Stimulated activated naive CD8-positive, alpha-beta T cell treated with anti-CD3 and anti-CD28 coated beads, Interleukin-15, amount 100 ng/mL, for 72 hours (primary cell): Measurements from ENCODE around the gene TLL1.
A peak's percentile ranks its signal among the peaks of the same experiment; 100 is the strongest.

Experiments used
- ATAC-seq: fragments of 150-1000 bp; cut with Tn5 transposase; 2 replicates; pipeline ENCODE4 v1.10.0; 2021; ENCODE audit warnings: mild to moderate bottlenecking, moderate library complexity
- DNase-seq, 2 donors: peaks; one replicate each; pipeline ENCODE4 v3.0.0; 2021 to 2022
- H3K27ac Mint-ChIP-seq, 2 donors: one replicate each; pipeline ENCODE4 v1.8.0; 2022; ENCODE audit warnings: mild to moderate bottlenecking in 2 of 2, mixed read lengths in 2 of 2, moderate library complexity in 2 of 2
- H3K27me3 Mint-ChIP-seq: one replicate; pipeline ENCODE4 v1.8.0; 2022; ENCODE audit warnings: mixed read lengths
- H3K4me1 Mint-ChIP-seq: one replicate; pipeline ENCODE4 v1.8.0; 2022; ENCODE audit warnings: mild to moderate bottlenecking, mixed read lengths
- H3K4me3 Mint-ChIP-seq, 2 donors: one replicate each; pipeline ENCODE4 v1.8.0; 2022; ENCODE audit warnings: mild to moderate bottlenecking in 2 of 2, mixed read lengths in 2 of 2, moderate library complexity in 1 of 2
- H3K9me3 Mint-ChIP-seq, 2 donors: one replicate each; pipeline ENCODE4 v1.8.0; 2022; ENCODE audit warnings: mixed read lengths in 2 of 2

Gene TLL1

GRCh38 chr4:165928601-165929000, 55.6 kb downstream of the TLL1 start:
- no peak for ATAC-seq

GRCh38 chr4:165929662-165930061, 56.6 kb downstream of the TLL1 start:
- Mint-ChIP-seq H3K27ac (no peak overlapping the region), H3K27me3 (no peaks in the 10 kb centered on the region)
- DNase-seq: no peak

More at GRCh38 chr4:165928601-165929000, 55.6 kb downstream of the TLL1 start:
- DNase-seq: no peak
- Mint-ChIP-seq H3K27ac (no peak overlapping the region), H3K4me1 (no peaks in the 10 kb centered on the region), H3K9me3 (peaks cover 0 to 6% of the 10 kb centered on the region in 2 donors), H3K4me3 (no peak overlapping the region), H3K27me3 (no peaks in the 10 kb centered on the region)

GRCh38 chr4:165931741-165932140, 58.7 kb downstream of the TLL1 start:
- DNase-seq (no peak), ATAC-seq (no peak)
- no peaks in the 10 kb centered on the region for H3K4me1 Mint-ChIP-seq
- no peak overlapping the region for H3K27ac Mint-ChIP-seq
- peaks cover 0 to 6% of the 10 kb centered on the region in 2 donors for H3K9me3 Mint-ChIP-seq
- H3K27me3 Mint-ChIP-seq: no peaks in the 10 kb centered on the region
- H3K4me3 Mint-ChIP-seq: no peak overlapping the region

More at GRCh38 chr4:165929662-165930061, 56.6 kb downstream of the TLL1 start:
- ATAC-seq: no peak
- H3K4me1 Mint-ChIP-seq: no peaks in the 10 kb centered on the region
- H3K4me3 Mint-ChIP-seq: no peak overlapping the region
- peaks cover 0 to 6% of the 10 kb centered on the region in 2 donors for H3K9me3 Mint-ChIP-seq

- no peak overlapping the region for H3K4me3 Mint-ChIP-seq
These were observed 71.9 kb downstream of the TLL1 start for GRCh38 chr4:165944900-165945299.

GRCh38 chr4:165945991-165946390, 73.0 kb downstream of the TLL1 start:
- Mint-ChIP-seq H3K27ac (no peak overlapping the region), H3K27me3 (no peaks in the 10 kb centered on the region), H3K9me3 (peaks cover 0 to 12% of the 10 kb centered on the region in 2 donors), H3K4me3 (no peak overlapping the region), H3K4me1 (no peaks in the 10 kb centered on the region)
- ATAC-seq: no peak
- DNase-seq: no peak

More at GRCh38 chr4:165944900-165945299, 71.9 kb downstream of the TLL1 start:
- H3K27ac Mint-ChIP-seq: no peak overlapping the region
- H3K27me3 Mint-ChIP-seq: no peaks in the 10 kb centered on the region
- peaks cover 0 to 13% of the 10 kb centered on the region in 2 donors for H3K9me3 Mint-ChIP-seq
- H3K4me1 Mint-ChIP-seq: no peaks in the 10 kb centered on the region
- ATAC-seq: no peak
- DNase-seq: no peak

GRCh38 chr4:165947019-165947418, 74.0 kb downstream of the TLL1 start:
- no peak for ATAC-seq
- no peak overlapping the region for H3K27ac Mint-ChIP-seq
- no peaks in the 10 kb centered on the region for H3K27me3 Mint-ChIP-seq
- H3K9me3 Mint-ChIP-seq: peaks cover 0 to 16% of the 10 kb centered on the region in 2 donors
- H3K4me3 Mint-ChIP-seq: no peak overlapping the region
- no peak for DNase-seq
- H3K4me1 Mint-ChIP-seq: no peaks in the 10 kb centered on the region

- Mint-ChIP-seq H3K4me3 (no peak overlapping the region), H3K27me3 (no peaks in the 10 kb centered on the region), H3K4me1 (no peaks in the 10 kb centered on the region), H3K27ac (no peak overlapping the region), H3K9me3 (peaks cover 16 to 28% of the 10 kb centered on the region in 2 donors)
- ATAC-seq (no peak), DNase-seq (no peak)
These were observed 80.1 kb downstream of the TLL1 start for GRCh38 chr4:165953181-165953580.

GRCh38 chr4:165963621-165964020, 90.6 kb downstream of the TLL1 start:
- no peak for ATAC-seq

GRCh38 chr4:165964591-165964990, 91.6 kb downstream of the TLL1 start:
- H3K4me1 Mint-ChIP-seq: no peaks in the 10 kb centered on the region
- no peak overlapping the region for H3K4me3 Mint-ChIP-seq
- no peak overlapping the region for H3K27ac Mint-ChIP-seq
- H3K9me3 Mint-ChIP-seq: peaks cover 12 to 17% of the 10 kb centered on the region in 2 donors
- H3K27me3 Mint-ChIP-seq: no peaks in the 10 kb centered on the region
- DNase-seq (no peak), ATAC-seq (no peak)

More at GRCh38 chr4:165963621-165964020, 90.6 kb downstream of the TLL1 start:
- Mint-ChIP-seq H3K27ac (no peak overlapping the region), H3K9me3 (peaks cover 12 to 21% of the 10 kb centered on the region in 2 donors), H3K4me3 (no peak overlapping the region), H3K4me1 (no peaks in the 10 kb centered on the region), H3K27me3 (no peaks in the 10 kb centered on the region)
- no peak for DNase-seq

GRCh38 chr4:165965503-165965902, 92.5 kb downstream of the TLL1 start:
- Mint-ChIP-seq H3K9me3 (peaks cover 5 to 9% of the 10 kb centered on the region in 2 donors), H3K27me3 (no peaks in the 10 kb centered on the region), H3K4me1 (no peaks in the 10 kb centered on the region), H3K27ac (no peak overlapping the region), H3K4me3 (no peak overlapping the region)
- ATAC-seq: no peak
- no peak for DNase-seq

GRCh38 chr4:165966833-165967232, 93.8 kb downstream of the TLL1 start:
- no peaks in the 10 kb centered on the region for H3K27me3 Mint-ChIP-seq
- peaks cover 0 to 9% of the 10 kb centered on the region in 2 donors for H3K9me3 Mint-ChIP-seq
- H3K4me3 Mint-ChIP-seq: no peak overlapping the region
- DNase-seq (no peak), ATAC-seq (no peak)
- H3K4me1 Mint-ChIP-seq: no peaks in the 10 kb centered on the region
- H3K27ac Mint-ChIP-seq: no peak overlapping the region

- H3K4me1 Mint-ChIP-seq: no peaks in the 10 kb centered on the region
- peaks cover 0 to 9% of the 10 kb centered on the region in 2 donors for H3K9me3 Mint-ChIP-seq
- H3K4me3 Mint-ChIP-seq: no peak overlapping the region
- no peak overlapping the region for H3K27ac Mint-ChIP-seq
- DNase-seq: no peak
- ATAC-seq: no peak
- H3K27me3 Mint-ChIP-seq: no peaks in the 10 kb centered on the region
These were observed 94.4 kb downstream of the TLL1 start for GRCh38 chr4:165967486-165967885.

GRCh38 chr4:165970703-165971420, 97.8 kb downstream of the TLL1 start:
- Mint-ChIP-seq H3K4me3 (no peak overlapping the region), H3K4me1 (no peaks in the 10 kb centered on the region), H3K27ac (no peak overlapping the region), H3K27me3 (no peaks in the 10 kb centered on the region), H3K9me3 (peaks cover 0 to 9% of the 10 kb centered on the region in 2 donors)
- ATAC-seq (no peak), DNase-seq (no peak)

GRCh38 chr4:165971446-165971845, 98.4 kb downstream of the TLL1 start:
- no peaks in the 10 kb centered on the region for H3K27me3 Mint-ChIP-seq
- no peaks in the 10 kb centered on the region for H3K4me1 Mint-ChIP-seq
- H3K4me3 Mint-ChIP-seq: no peak overlapping the region
- ATAC-seq (no peak), DNase-seq (no peak)
- H3K27ac Mint-ChIP-seq: peak overlapping the region in 1 of 2 donors; percentile 52
- peaks cover 0 to 5% of the 10 kb centered on the region in 2 donors for H3K9me3 Mint-ChIP-seq

- no peak overlapping the region for H3K4me3 Mint-ChIP-seq
- no peaks in the 10 kb centered on the region for H3K4me1 Mint-ChIP-seq
- DNase-seq (no peak), ATAC-seq (no peak)
- no peaks in the 10 kb centered on the region for H3K27me3 Mint-ChIP-seq
- H3K27ac Mint-ChIP-seq: peak overlapping the region in 1 of 2 donors; percentile 52
- no peaks in the 10 kb centered on the region for H3K9me3 Mint-ChIP-seq
These were observed 98.9 kb downstream of the TLL1 start for GRCh38 chr4:165971933-165972332.

GRCh38 chr4:165972747-165973146, 99.7 kb downstream of the TLL1 start:
- H3K27ac Mint-ChIP-seq: no peak overlapping the region
- no peak overlapping the region for H3K4me3 Mint-ChIP-seq
- no peaks in the 10 kb centered on the region for H3K4me1 Mint-ChIP-seq
- DNase-seq: no peak
- no peak for ATAC-seq
- H3K27me3 Mint-ChIP-seq: no peaks in the 10 kb centered on the region
- peaks cover 0 to 4% of the 10 kb centered on the region in 2 donors for H3K9me3 Mint-ChIP-seq

GRCh38 chr4:165982934-165983333, 109.9 kb downstream of the TLL1 start:
- Mint-ChIP-seq H3K4me3 (no peak overlapping the region), H3K4me1 (no peaks in the 10 kb centered on the region), H3K27ac (no peak overlapping the region), H3K27me3 (no peaks in the 10 kb centered on the region), H3K9me3 (no peaks in the 10 kb centered on the region)
- ATAC-seq: no peak
- no peak for DNase-seq
